ENCODE data around the gene POLN. TPM values are rescaled to one million over a fixed set of nuclear protein-coding genes. Genes with fewer than 3 reads are reported as not detected.

Gene POLN
- total and polyA plus RNA-seq, 2 donors from 2014 or later = 1.3 to 3.8 TPM

DNA sequence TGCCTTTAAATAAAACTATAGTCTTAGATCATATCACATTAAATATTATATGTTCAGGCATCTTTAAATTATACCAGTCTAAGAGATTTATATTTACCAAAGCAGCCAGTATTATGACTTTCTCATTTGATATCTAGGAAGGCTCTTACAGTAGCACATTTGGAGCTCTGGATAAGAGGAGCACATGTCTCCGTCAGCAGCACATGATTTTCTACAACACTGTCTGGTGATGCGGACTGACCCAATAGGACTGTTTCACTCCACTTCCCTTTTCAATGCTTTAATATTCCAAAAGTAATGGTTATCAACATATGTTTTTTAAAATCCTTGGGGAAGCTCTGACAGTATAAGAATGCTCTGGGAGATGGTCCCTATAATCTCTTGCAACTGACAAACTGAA, 61.5 kb downstream of the POLN start:
- H3K27ac ChIP-seq (ENCODE audit: low read depth in 2 of 2, low read length in 2 of 2) = no peak overlapping the region

DNA sequence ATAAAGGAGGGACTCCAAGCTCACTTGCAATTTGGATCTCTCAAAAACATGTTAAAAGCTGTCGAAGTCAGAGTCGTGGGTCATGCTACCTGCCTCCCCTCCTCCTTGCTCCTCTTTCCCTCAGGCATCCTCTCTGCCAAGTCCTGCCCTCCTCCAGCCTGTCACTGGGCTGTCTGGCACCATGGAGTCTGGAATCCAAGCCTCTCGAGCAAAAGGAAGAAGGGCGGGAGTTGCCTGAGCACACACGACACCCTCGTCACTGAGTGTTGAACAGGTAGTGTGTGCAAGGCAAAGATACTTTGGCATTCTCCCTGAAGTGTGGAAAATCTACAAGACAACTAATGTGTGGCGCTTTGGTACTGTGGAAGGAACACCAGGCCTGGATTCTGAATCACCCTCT, 62.2 kb downstream of the POLN start:
- Histone ChIP-seq H3K9me3 (ENCODE audit: control insufficient read depth in 2 of 3, insufficient read depth in 1 of 3, low read length in 3 of 3) (no peaks in the 10 kb centered on the region), H3K4me3 (ENCODE audit: low read length in 3 of 3) (no peak overlapping the region), H3K9ac (ENCODE audit: low read length in 3 of 3) (no peak overlapping the region), H3K27me3 (ENCODE audit: control insufficient read depth, insufficient read depth, low read length) (no peaks in the 10 kb centered on the region), H3K4me1 (ENCODE audit: control insufficient read depth in 2 of 3, insufficient read depth in 2 of 3, low read depth in 1 of 3, low read length in 3 of 3) (no peaks in the 10 kb centered on the region), H3K27ac (ENCODE audit: low read depth in 2 of 2, low read length in 2 of 2) (no peak overlapping the region), H3K36me3 (ENCODE audit: control insufficient read depth in 2 of 3, insufficient read depth in 3 of 3, low read length in 3 of 3) (no peaks in the 10 kb centered on the region)
- TF ChIP-seq, protein P1, sequence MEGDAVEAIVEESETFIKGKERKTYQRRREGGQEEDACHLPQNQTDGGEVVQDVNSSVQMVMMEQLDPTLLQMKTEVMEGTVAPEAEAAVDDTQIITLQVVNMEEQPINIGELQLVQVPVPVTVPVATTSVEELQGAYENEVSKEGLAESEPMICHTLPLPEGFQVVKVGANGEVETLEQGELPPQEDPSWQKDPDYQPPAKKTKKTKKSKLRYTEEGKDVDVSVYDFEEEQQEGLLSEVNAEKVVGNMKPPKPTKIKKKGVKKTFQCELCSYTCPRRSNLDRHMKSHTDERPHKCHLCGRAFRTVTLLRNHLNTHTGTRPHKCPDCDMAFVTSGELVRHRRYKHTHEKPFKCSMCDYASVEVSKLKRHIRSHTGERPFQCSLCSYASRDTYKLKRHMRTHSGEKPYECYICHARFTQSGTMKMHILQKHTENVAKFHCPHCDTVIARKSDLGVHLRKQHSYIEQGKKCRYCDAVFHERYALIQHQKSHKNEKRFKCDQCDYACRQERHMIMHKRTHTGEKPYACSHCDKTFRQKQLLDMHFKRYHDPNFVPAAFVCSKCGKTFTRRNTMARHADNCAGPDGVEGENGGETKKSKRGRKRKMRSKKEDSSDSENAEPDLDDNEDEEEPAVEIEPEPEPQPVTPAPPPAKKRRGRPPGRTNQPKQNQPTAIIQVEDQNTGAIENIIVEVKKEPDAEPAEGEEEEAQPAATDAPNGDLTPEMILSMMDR (IDR thresholded peaks at IDR 0.05; ENCODE audit: borderline replicate concordance, extremely low read depth, insufficient read depth) = no peak
- DNase-seq (no peak), FAIRE-seq (no peak)
- intact Hi-C loops (cut with DNase I) = no loop called here

More for the DNA sequence above, 61.5 kb downstream of the POLN start:
- FAIRE-seq (no peak), DNase-seq (no peak)
- no peak overlapping the region for H3K4me3 ChIP-seq (ENCODE audit: low read length in 3 of 3)
- no peak overlapping the region for H3K9ac ChIP-seq (ENCODE audit: low read length in 3 of 3)
- intact Hi-C loops (cut with DNase I) = no loop called here
- H3K36me3 ChIP-seq (ENCODE audit: control insufficient read depth in 2 of 3, insufficient read depth in 3 of 3, low read length in 3 of 3) = no peaks in the 10 kb centered on the region
- H3K27me3 ChIP-seq (ENCODE audit: control insufficient read depth, insufficient read depth, low read length) = no peaks in the 10 kb centered on the region
- H3K9me3 ChIP-seq (ENCODE audit: control insufficient read depth in 2 of 3, insufficient read depth in 1 of 3, low read length in 3 of 3) = no peaks in the 10 kb centered on the region
- H3K4me1 ChIP-seq (ENCODE audit: control insufficient read depth in 2 of 3, insufficient read depth in 2 of 3, low read depth in 1 of 3, low read length in 3 of 3) = no peaks in the 10 kb centered on the region
- TF ChIP-seq, protein P1 (IDR thresholded peaks at IDR 0.05; ENCODE audit: borderline replicate concordance, extremely low read depth, insufficient read depth) = no peak

DNA sequence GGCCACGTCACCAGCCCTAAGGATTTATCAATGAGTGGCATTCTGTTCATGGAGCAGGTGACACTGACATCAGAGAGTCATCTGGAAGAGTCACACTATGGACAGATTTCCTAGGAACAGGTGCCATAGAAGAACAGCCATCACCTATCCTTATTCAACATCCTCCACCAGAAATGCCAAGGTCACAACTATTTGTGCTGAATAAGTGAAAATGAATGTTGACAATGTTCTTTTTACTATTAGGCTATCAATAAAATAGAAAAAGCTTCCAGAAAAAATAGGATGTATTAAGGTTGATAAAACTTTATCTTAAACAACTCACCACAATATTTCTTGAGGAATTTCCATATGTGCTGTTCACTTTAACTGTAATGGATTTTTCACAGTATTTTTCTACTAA, 62.9 kb downstream of the POLN start:
- TF ChIP-seq, protein P1 (IDR thresholded peaks at IDR 0.05; ENCODE audit: borderline replicate concordance, extremely low read depth, insufficient read depth) = no peak

DNA sequence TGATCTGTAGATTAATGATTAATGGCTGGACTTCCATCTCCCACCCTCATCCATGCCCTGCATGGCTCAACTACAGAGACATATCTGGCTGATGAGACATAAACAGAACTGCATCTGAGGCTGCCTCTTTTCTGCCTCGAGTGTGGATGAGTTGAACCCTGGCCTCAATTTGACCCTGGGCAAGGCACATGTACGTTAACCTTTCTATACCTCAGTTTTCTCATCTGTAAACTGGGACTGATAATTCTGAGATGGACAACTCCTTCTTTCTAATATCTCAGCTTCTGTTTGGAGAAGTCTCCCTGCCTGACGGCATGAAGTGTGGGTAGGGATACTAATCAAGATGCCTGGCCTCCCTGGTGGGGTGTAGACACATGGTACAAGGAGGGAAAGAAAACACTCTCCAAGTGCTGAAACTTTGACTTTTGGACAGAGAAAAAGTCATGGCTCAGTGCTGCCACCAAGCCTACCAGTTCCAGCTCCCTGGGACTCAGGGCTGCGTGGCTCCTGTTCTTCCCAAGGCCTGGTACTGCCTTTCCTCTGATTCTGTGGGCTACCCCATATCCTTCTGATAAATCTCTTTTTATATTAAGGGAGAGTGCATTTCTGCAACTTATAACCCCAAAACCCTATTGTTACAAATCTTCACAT, 64.4 kb downstream of the POLN start:
- H3K36me3 ChIP-seq (ENCODE audit: control insufficient read depth in 2 of 3, insufficient read depth in 3 of 3, low read length in 3 of 3) = no peaks in the 10 kb centered on the region
- no peaks in the 10 kb centered on the region for H3K4me1 ChIP-seq (ENCODE audit: control insufficient read depth in 2 of 3, insufficient read depth in 2 of 3, low read depth in 1 of 3, low read length in 3 of 3)
- H3K9me3 ChIP-seq (ENCODE audit: control insufficient read depth in 2 of 3, insufficient read depth in 1 of 3, low read length in 3 of 3) = no peaks in the 10 kb centered on the region
- FAIRE-seq (no peak), DNase-seq (no peak)
- intact Hi-C loops (cut with DNase I) = no loop called here
- no peak overlapping the region for H3K4me3 ChIP-seq (ENCODE audit: low read length in 3 of 3)
- no peak overlapping the region for H3K27ac ChIP-seq (ENCODE audit: low read depth in 2 of 2, low read length in 2 of 2)
- H3K27me3 ChIP-seq (ENCODE audit: control insufficient read depth, insufficient read depth, low read length) = no peaks in the 10 kb centered on the region
- TF ChIP-seq, protein P1 (IDR thresholded peaks at IDR 0.05; ENCODE audit: borderline replicate concordance, extremely low read depth, insufficient read depth) = no peak
- H3K9ac ChIP-seq (ENCODE audit: low read length in 3 of 3) = no peak overlapping the region

More for the DNA sequence above, 62.9 kb downstream of the POLN start:
- no peak for DNase-seq
- Histone ChIP-seq H3K36me3 (ENCODE audit: control insufficient read depth in 2 of 3, insufficient read depth in 3 of 3, low read length in 3 of 3) (no peaks in the 10 kb centered on the region), H3K27ac (ENCODE audit: low read depth in 2 of 2, low read length in 2 of 2) (no peak overlapping the region), H3K9ac (ENCODE audit: low read length in 3 of 3) (no peak overlapping the region), H3K27me3 (ENCODE audit: control insufficient read depth, insufficient read depth, low read length) (no peaks in the 10 kb centered on the region), H3K4me3 (ENCODE audit: low read length in 3 of 3) (no peak overlapping the region), H3K4me1 (ENCODE audit: control insufficient read depth in 2 of 3, insufficient read depth in 2 of 3, low read depth in 1 of 3, low read length in 3 of 3) (no peaks in the 10 kb centered on the region), H3K9me3 (ENCODE audit: control insufficient read depth in 2 of 3, insufficient read depth in 1 of 3, low read length in 3 of 3) (no peaks in the 10 kb centered on the region)
- intact Hi-C loops (cut with DNase I) = no loop called here
- no peak for FAIRE-seq
